ENCODE data around the gene SCNN1A. TPM values are rescaled to one million over a fixed set of nuclear protein-coding genes. Genes with fewer than 3 reads are reported as not detected.

The SCNN1A gene
- total and polyA plus RNA-seq, 3 experiments from 2014 or later = 0.49 to 0.93 (median 0.77) TPM

- H3K9me3 ChIP-seq (ENCODE audit: low read length) = no peaks in the 10 kb centered on the region
- ChIA-PET CTCF (no interaction called here), POLR2A (no interaction called here)
- no peaks in the 10 kb centered on the region for H3K4me1 ChIP-seq (ENCODE audit: insufficient read depth, low read length)
- H3K4me1 Mint-ChIP-seq = no peaks in the 10 kb centered on the region
- no peak for DNase-seq
- no peaks in the 10 kb centered on the region for H3K36me3 ChIP-seq (ENCODE audit: insufficient read depth, low read length)
- H3K4me3 ChIP-seq (ENCODE audit: low read length) = no peak overlapping the region
- no peak overlapping the region for H3K27ac Mint-ChIP-seq
- no peak overlapping the region for H3K27ac ChIP-seq (ENCODE audit: low read depth, low read length)
- no peaks in the 10 kb centered on the region for H3K27me3 ChIP-seq (ENCODE audit: insufficient read depth, low read length, poor library complexity, severe bottlenecking)
- peaks cover 0 to 1% (median 0%) of the 10 kb centered on the region in 3 donors for H3K36me3 Mint-ChIP-seq
- H3K4me3 Mint-ChIP-seq = no peak overlapping the region
- no peaks in the 10 kb centered on the region for H3K9me3 Mint-ChIP-seq
- H3K27me3 Mint-ChIP-seq = peaks cover 4 to 7% of the 10 kb centered on the region in 2 donors
These were observed 32.0 kb upstream of the SCNN1A start for GRCh38 chr12:6407236-6407954.

DNA sequence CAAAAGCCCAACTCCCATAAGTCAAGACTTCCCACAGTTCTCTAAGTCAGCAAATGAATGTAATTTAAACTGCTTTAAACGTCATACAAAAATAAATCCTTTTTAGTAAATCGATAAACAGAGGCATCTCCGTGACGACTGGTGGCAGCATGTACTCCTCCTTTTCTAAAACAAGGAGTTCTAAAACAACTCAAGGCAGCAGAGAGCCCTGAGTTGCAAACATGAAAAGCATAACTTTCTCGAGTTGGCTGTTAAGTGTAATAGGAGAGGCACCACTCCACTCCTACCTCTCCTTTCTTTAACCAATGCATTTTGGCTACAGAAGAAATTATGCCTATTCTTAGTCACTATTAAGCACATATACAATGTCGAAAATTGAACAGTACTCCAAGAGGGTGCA, 30.6 kb upstream of the SCNN1A start:
- no peak overlapping the region for H3K27ac ChIP-seq (ENCODE audit: low read depth, low read length)
- H3K27ac Mint-ChIP-seq = no peak overlapping the region
- no peaks in the 10 kb centered on the region for H3K36me3 Mint-ChIP-seq
- no peaks in the 10 kb centered on the region for H3K9me3 Mint-ChIP-seq
- H3K27me3 Mint-ChIP-seq = peaks cover 4 to 7% of the 10 kb centered on the region in 2 donors
- POLR2A ChIA-PET = no interaction called here
- no peaks in the 10 kb centered on the region for H3K4me1 Mint-ChIP-seq
- H3K9me3 ChIP-seq (ENCODE audit: low read length) = no peaks in the 10 kb centered on the region
- no peak overlapping the region for H3K4me3 Mint-ChIP-seq
- no peaks in the 10 kb centered on the region for H3K27me3 ChIP-seq (ENCODE audit: insufficient read depth, low read length, poor library complexity, severe bottlenecking)
- DNase-seq = no peak
- CTCF ChIA-PET = no interaction called here
- H3K4me3 ChIP-seq (ENCODE audit: low read length) = no peak overlapping the region
- no peaks in the 10 kb centered on the region for H3K36me3 ChIP-seq (ENCODE audit: insufficient read depth, low read length)
- no peaks in the 10 kb centered on the region for H3K4me1 ChIP-seq (ENCODE audit: insufficient read depth, low read length)

- Histone ChIP-seq H3K9me3 (ENCODE audit: low read length) (no peaks in the 10 kb centered on the region), H3K27me3 (ENCODE audit: insufficient read depth, low read length, poor library complexity, severe bottlenecking) (no peaks in the 10 kb centered on the region), H3K27ac (ENCODE audit: low read depth, low read length) (no peak overlapping the region), H3K4me3 (ENCODE audit: low read length) (no peak overlapping the region), H3K36me3 (ENCODE audit: insufficient read depth, low read length) (no peaks in the 10 kb centered on the region), H3K4me1 (ENCODE audit: insufficient read depth, low read length) (no peaks in the 10 kb centered on the region)
- no peak overlapping the region for H3K27ac Mint-ChIP-seq
- DNase-seq = no peak
- H3K4me1 Mint-ChIP-seq = no peaks in the 10 kb centered on the region
- ChIA-PET POLR2A (interaction anchor here (0.7 kb wide), 1 partner anchor 96 kb away, joined by 4 read pairs; no protein-coding TSS in a partner anchor), CTCF (interaction anchor here (1.3 kb wide), 1 partner anchor 84 kb away, joined by 3 read pairs; no protein-coding TSS in a partner anchor)
- no peak overlapping the region for H3K4me3 Mint-ChIP-seq
- no peaks in the 10 kb centered on the region for H3K9me3 Mint-ChIP-seq
- H3K27me3 Mint-ChIP-seq = peaks cover 4 to 7% of the 10 kb centered on the region in 2 donors
- H3K36me3 Mint-ChIP-seq = no peaks in the 10 kb centered on the region
These were observed 29.0 kb upstream of the SCNN1A start for GRCh38 chr12:6404390-6404789.

- Histone ChIP-seq H3K4me3 (ENCODE audit: low read length) (no peak overlapping the region), H3K4me1 (ENCODE audit: insufficient read depth, low read length) (no peaks in the 10 kb centered on the region), H3K9me3 (ENCODE audit: low read length) (no peaks in the 10 kb centered on the region), H3K27ac (ENCODE audit: low read depth, low read length) (no peak overlapping the region), H3K36me3 (ENCODE audit: insufficient read depth, low read length) (no peaks in the 10 kb centered on the region), H3K27me3 (ENCODE audit: insufficient read depth, low read length, poor library complexity, severe bottlenecking) (no peaks in the 10 kb centered on the region)
- CTCF ChIA-PET = no interaction called here
- POLR2A ChIA-PET = no interaction called here
- no peak overlapping the region for H3K27ac Mint-ChIP-seq
- H3K4me1 Mint-ChIP-seq = no peaks in the 10 kb centered on the region
- no peak for DNase-seq
- H3K27me3 Mint-ChIP-seq = peaks cover 0 to 4% of the 10 kb centered on the region in 2 donors
- no peak overlapping the region for H3K4me3 Mint-ChIP-seq
- no peaks in the 10 kb centered on the region for H3K36me3 Mint-ChIP-seq
- no peaks in the 10 kb centered on the region for H3K9me3 Mint-ChIP-seq
These were observed 24.7 kb upstream of the SCNN1A start for GRCh38 chr12:6399884-6400644.

DNA sequence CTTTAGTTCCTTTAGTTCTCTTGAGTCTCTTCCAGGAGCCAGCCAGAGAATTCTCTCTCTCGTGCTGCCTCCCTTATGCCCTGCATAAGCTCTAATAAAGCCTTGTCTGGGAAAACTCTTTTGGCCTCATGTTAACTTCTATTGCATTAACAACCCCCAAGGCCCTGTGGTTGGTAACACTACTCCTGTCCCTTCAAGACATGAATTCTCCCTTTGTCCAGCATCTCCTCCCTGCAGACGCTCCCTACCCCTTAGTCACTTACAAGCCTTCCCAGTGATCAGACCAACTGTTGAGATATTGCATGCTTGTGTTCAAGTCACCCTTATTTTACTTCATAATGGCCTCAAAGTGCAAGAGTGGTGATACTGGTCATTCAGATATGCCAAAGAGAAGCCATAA, 20.7 kb upstream of the SCNN1A start:
- DNase-seq = no peak
- Histone ChIP-seq H3K4me1 (ENCODE audit: insufficient read depth, low read length) (no peaks in the 10 kb centered on the region), H3K36me3 (ENCODE audit: insufficient read depth, low read length) (no peaks in the 10 kb centered on the region), H3K9me3 (ENCODE audit: low read length) (no peaks in the 10 kb centered on the region), H3K27me3 (ENCODE audit: insufficient read depth, low read length, poor library complexity, severe bottlenecking) (no peaks in the 10 kb centered on the region), H3K4me3 (ENCODE audit: low read length) (no peak overlapping the region), H3K27ac (ENCODE audit: low read depth, low read length) (no peak overlapping the region)
- H3K27ac Mint-ChIP-seq = no peak overlapping the region
- H3K9me3 Mint-ChIP-seq = no peaks in the 10 kb centered on the region
- ChIA-PET CTCF (no interaction called here), POLR2A (no interaction called here)
- peaks cover 0 to 4% of the 10 kb centered on the region in 2 donors for H3K27me3 Mint-ChIP-seq
- no peaks in the 10 kb centered on the region for H3K4me1 Mint-ChIP-seq
- no peaks in the 10 kb centered on the region for H3K36me3 Mint-ChIP-seq
- H3K4me3 Mint-ChIP-seq = no peak overlapping the region

GRCh38 chr12:6394398-6394797, 19.0 kb upstream of the SCNN1A start:
- Histone ChIP-seq H3K27me3 (ENCODE audit: insufficient read depth, low read length, poor library complexity, severe bottlenecking) (no peaks in the 10 kb centered on the region), H3K4me3 (ENCODE audit: low read length) (no peak overlapping the region), H3K4me1 (ENCODE audit: insufficient read depth, low read length) (no peaks in the 10 kb centered on the region), H3K9me3 (ENCODE audit: low read length) (no peaks in the 10 kb centered on the region), H3K27ac (ENCODE audit: low read depth, low read length) (no peak overlapping the region), H3K36me3 (ENCODE audit: insufficient read depth, low read length) (no peaks in the 10 kb centered on the region)
- POLR2A ChIA-PET = no interaction called here
- no peak for DNase-seq
- H3K4me1 Mint-ChIP-seq = no peaks in the 10 kb centered on the region
- H3K4me3 Mint-ChIP-seq = no peak overlapping the region
- CTCF ChIA-PET = no interaction called here
- H3K9me3 Mint-ChIP-seq = no peaks in the 10 kb centered on the region
- H3K27ac Mint-ChIP-seq = peak overlapping the region in 1 of 8 donors; percentile 54
- H3K36me3 Mint-ChIP-seq = no peaks in the 10 kb centered on the region
- peaks cover 0 to 4% of the 10 kb centered on the region in 2 donors for H3K27me3 Mint-ChIP-seq

DNA sequence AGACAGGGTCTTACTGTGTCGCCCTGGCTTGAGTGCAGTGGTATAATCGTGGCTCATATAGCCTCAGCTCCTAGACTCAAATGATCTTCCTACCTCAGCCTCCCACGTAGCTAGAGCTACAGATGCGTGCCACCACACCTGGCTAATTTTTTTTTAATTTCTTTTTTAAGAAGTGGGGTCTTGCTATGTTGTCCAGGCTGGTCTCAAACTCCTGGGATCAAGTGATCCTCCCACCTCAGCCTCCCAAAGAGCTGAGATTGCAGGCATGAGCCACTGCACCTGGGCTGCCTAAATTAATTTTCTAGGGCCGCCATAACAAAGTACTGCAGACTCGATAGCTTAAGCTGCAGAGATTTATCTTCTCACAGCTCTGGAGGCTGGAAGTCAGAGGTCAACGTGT, 17.7 kb upstream of the SCNN1A start:
- Histone ChIP-seq H3K27ac (ENCODE audit: low read depth, low read length) (peak overlapping the region; percentile 31), H3K4me3 (ENCODE audit: low read length) (no peak overlapping the region), H3K4me1 (ENCODE audit: insufficient read depth, low read length) (no peaks in the 10 kb centered on the region), H3K9me3 (ENCODE audit: low read length) (no peaks in the 10 kb centered on the region), H3K36me3 (ENCODE audit: insufficient read depth, low read length) (no peaks in the 10 kb centered on the region), H3K27me3 (ENCODE audit: insufficient read depth, low read length, poor library complexity, severe bottlenecking) (no peaks in the 10 kb centered on the region)
- ChIA-PET CTCF (interaction anchor here (0.9 kb wide), 1 partner anchor 28 kb away, joined by 3 read pairs; no protein-coding TSS in a partner anchor), POLR2A (no interaction called here)
- DNase-seq = no peak
- Mint-ChIP-seq H3K36me3 (no peaks in the 10 kb centered on the region), H3K4me3 (no peak overlapping the region), H3K4me1 (no peaks in the 10 kb centered on the region), H3K27ac (no peak overlapping the region), H3K9me3 (no peaks in the 10 kb centered on the region), H3K27me3 (peaks cover 0 to 9% of the 10 kb centered on the region in 2 donors)

GRCh38 chr12:6392504-6392903, 17.1 kb upstream of the SCNN1A start:
- H3K27ac Mint-ChIP-seq = no peak overlapping the region
- Histone ChIP-seq H3K27ac (ENCODE audit: low read depth, low read length) (peak overlapping the region; percentile 67), H3K4me3 (ENCODE audit: low read length) (no peak overlapping the region), H3K27me3 (ENCODE audit: insufficient read depth, low read length, poor library complexity, severe bottlenecking) (no peaks in the 10 kb centered on the region), H3K9me3 (ENCODE audit: low read length) (no peaks in the 10 kb centered on the region), H3K4me1 (ENCODE audit: insufficient read depth, low read length) (no peaks in the 10 kb centered on the region), H3K36me3 (ENCODE audit: insufficient read depth, low read length) (no peaks in the 10 kb centered on the region)
- CTCF ChIA-PET = interaction anchor here (0.9 kb wide), 1 partner anchor 27 kb away, joined by 3 read pairs; no protein-coding TSS in a partner anchor
- H3K9me3 Mint-ChIP-seq = no peaks in the 10 kb centered on the region
- H3K4me1 Mint-ChIP-seq = no peaks in the 10 kb centered on the region
- peak overlapping the region in 1 of 7 donors; percentile 2 for H3K4me3 Mint-ChIP-seq
- POLR2A ChIA-PET = no interaction called here
- H3K36me3 Mint-ChIP-seq = no peaks in the 10 kb centered on the region
- peaks cover 0 to 5% of the 10 kb centered on the region in 2 donors for H3K27me3 Mint-ChIP-seq
- no peak for DNase-seq
